B cell (primary cell): Measurements from ENCODE around the gene CMTM6.

Experiments
- EZH2 ChIP-seq: IDR thresholded peaks from 2 replicates; pipeline ENCODE4 v1.6.1; 2012; ENCODE audit warnings: borderline replicate concordance, low read depth, mild to moderate bottlenecking, moderate library complexity, low read length; ENCODE audit not compliant: insufficient read depth, poor library complexity, severe bottlenecking
- TF ChIP-seq, protein P1 (sequence below): fragments of 200-600 bp; IDR thresholded peaks from one replicate; pipeline ENCODE4 v1.8.0; 2022; ENCODE audit warnings: antibody characterized with exemption, mild to moderate bottlenecking

GRCh38 chr3:32495085-32495484, 7.6 kb downstream of the CMTM6 start:
- TF ChIP-seq, protein P1, sequence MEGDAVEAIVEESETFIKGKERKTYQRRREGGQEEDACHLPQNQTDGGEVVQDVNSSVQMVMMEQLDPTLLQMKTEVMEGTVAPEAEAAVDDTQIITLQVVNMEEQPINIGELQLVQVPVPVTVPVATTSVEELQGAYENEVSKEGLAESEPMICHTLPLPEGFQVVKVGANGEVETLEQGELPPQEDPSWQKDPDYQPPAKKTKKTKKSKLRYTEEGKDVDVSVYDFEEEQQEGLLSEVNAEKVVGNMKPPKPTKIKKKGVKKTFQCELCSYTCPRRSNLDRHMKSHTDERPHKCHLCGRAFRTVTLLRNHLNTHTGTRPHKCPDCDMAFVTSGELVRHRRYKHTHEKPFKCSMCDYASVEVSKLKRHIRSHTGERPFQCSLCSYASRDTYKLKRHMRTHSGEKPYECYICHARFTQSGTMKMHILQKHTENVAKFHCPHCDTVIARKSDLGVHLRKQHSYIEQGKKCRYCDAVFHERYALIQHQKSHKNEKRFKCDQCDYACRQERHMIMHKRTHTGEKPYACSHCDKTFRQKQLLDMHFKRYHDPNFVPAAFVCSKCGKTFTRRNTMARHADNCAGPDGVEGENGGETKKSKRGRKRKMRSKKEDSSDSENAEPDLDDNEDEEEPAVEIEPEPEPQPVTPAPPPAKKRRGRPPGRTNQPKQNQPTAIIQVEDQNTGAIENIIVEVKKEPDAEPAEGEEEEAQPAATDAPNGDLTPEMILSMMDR: no peak
- TF ChIP-seq EZH2: no peak
